GM21825 (cell line): ENCODE results near the gene CRY2.

Experiments used
- ATAC-seq: cut with Tn5 transposase; IDR thresholded peaks from one replicate; pipeline ENCODE4 v1.9.1; 2021; ENCODE audit warnings: mild to moderate bottlenecking, moderate library complexity; ENCODE audit not compliant: unreplicated experiment

Gene CRY2

DNA sequence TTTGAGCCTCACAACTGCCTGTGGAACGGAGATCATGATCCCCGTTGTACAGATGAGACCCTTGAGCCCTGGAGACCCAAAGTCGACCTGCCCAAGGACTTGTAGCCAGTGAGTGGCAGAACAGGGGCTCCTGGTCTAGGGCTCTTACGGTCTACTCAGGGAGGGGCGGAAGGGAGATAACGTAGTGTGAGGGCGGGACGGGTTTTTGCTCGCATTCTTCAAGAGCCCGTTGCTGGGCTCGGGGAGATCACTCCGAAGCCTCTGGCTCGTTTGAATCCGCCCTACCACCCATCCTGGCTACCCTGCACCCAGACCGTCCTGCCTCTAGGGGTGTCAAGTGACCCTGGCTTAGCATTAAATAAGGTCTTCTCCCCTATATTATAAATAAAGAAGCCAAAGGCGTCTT is 639 bp downstream of the CRY2 start:
- ATAC-seq: peak; percentile 13

DNA sequence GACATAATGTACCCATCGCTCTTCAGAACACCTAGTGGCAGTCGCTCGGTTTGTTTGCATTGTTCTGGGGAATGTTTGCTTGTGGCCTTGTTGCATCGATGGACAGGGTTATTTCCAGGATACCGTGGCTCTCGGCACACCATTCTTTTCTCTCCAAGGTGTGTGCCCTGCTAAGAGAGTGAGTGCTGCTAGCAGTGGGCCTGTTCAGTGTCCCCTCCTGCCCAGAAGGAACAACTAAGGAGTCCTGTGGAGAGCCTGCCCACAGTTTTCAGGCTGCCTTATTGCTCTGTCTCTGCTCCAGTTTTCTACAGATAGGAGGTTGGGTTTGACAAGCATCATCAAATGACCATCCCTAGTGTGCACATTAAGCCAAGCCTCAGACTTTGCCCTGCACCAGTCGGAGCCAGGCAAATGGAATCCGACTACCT is 1.4 kb downstream of the CRY2 start:
- ATAC-seq: no peak

DNA sequence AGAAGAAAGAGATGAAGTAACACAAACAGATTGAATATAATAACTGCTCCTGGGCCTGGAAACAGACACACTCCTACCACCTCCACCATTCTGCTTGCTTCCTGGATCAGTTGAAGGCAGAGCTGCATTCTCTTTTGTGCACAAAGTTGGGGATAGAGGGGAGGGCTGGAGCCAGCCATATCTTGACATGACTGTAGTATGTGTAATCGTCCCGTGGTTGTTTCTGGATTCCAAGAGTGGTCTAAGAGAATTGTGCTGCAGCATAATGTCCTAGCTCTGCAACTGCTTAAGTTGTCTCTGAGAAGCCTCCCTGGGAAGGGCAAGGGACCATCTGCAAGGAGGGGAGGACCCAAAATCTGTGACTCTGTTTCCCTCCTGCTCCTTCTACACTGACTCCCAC is 3.2 kb downstream of the CRY2 start:
- ATAC-seq: no peak

DNA sequence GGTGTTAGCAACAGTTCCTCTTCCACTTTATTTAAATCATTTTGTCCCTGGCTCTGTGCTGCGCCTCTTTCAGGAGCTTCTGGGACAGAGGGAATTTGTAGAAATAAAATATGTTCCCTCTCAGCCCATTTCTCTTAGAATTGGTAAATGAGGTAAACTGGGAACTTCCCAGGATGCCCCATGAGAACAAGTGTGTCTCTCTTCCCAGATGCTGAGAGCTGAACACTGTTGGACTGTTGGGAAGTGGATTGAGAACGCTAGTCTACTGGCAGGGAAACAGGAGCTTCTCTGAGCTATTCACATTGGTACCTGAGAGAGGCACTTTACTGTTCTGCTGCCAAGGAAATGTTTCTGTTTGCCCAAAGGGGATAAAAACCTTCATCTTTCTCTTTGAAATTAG is 4.0 kb downstream of the CRY2 start:
- ATAC-seq: no peak

DNA sequence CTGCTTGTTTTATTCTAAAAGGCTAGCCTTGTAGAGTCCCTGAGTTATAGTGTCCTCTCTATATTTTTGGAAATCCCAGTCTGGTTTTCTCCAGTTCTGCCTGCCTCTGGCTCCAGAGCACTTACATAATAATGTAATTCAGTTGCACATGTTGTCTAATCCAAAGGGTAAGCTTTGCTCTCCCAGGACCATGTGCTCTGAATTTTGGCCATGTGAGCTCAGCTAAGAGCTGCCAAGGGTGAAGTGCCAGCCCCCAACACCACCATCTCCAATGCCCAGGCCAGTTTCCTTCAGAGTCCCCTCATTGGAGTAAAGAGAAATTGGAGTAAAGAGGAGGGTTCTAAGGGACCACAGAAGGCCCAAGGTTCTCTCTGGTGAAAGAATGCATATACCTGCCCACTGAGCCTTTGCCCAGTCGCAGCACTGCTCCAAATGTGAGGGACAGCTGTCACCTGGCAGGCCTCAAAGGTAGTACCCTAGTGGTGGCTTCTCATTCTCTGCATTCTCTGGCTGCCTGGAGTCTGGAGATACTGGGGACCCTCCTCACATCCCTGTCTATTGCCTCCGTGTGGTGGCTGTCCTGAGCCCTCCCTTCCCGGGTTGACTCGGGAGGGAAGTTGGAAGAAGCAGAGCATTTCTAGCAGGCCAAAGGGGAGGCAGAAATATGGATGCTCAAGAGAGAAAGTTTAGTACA is 4.9 kb downstream of the CRY2 start:
- peak; percentile 12 for ATAC-seq

DNA sequence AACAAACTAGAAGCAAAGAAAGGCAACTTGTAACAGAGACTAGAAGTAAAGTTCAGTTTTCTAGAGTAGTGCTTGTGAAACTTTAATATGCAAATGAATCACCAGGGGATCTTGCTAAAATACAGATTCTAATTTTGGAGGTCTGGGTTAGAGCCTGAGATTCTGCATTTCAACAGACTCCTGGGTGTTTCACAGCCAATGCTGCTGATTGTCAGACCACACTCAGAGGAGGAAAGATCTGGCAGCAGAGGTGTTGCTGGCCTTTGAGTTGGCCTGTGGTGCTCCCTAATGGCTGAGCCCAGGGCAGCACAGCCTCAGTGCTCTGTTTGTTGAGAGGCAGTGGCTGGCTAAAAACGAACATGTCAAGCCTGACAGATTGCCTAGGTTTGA is 5.4 kb downstream of the CRY2 start:
- peak; percentile 51 for ATAC-seq

DNA sequence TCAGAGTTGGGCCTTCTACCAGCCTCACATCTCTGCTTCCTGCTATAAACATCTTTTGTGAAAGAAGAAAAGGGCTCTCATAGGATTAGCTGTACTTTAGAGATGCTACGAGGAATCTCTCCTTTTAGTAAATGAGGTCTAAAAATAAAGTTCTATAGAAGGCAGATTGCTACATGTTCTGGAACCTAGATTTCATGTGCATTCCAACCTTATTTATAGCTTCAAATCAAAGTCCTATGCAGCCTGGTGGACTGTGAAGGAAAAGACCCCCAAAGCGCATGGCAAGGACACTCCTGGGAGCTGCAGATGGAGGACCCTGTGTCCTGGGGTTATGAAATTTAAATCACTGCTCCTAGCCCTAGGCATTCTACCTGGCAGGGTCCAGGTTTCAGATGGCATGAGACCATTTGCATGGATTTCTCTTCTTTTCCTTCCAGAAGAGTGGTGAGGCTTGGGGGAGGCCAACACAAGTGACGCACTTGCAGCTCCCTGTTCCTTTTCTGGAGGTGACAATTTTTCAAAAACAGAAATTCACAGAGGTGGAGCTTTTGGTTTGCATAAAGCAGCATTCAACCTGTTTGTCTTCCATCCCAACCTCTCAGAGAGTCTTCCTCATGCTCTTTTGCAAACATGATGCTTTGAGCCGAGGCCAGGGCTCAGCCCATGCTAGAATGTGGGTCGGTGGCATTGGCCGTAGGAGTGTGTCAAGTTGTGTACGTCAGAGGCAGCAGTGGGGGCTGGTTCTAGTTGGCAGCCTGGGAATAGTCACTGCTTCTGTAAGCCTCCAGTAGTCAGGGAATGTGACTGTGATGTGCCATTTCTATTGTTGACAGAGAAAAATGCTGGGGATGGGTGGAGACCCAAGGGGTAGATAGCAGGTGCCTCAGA is 6.3 kb downstream of the CRY2 start:
- no peak for ATAC-seq

DNA sequence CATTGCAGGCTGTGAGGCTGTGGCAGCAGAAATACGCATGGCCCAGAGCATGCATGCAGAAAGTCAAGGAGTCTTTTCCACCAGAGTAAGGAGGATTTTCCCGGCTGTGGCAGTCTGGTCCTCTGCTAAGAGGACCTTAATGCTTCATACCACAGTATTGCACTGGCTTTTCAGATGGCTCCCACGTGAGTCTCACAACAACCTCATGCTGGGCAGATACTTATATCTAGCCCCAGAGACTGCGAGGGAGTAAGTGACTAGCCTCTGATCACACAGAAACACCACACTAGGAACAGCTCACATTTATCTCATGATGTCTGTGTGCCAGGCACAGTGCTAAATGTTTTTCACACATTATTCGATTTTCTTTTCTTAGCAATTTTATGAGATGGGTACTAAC is 8.0 kb downstream of the CRY2 start:
- no peak for ATAC-seq

DNA sequence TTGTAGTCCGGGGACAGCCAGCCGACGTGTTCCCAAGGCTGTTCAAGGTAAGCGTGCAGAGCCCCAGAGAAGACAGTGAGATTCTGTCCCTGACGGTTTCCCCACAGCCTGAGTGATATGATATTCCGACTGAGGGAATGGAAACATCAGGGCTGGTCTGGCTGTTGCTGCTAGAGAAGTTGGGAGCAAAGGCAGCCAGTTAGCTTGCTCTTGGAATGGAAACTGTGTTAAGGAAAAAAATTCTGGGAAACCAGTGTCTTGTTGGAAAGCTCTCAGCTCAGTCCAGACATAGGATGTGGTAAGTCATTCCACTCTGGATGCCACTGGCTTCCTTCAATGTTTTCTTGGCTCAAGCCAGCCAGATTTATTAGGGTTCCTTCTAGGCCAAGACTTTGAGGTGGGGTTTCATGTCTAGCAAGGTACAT is 8.8 kb downstream of the CRY2 start:
- ATAC-seq: no peak

DNA sequence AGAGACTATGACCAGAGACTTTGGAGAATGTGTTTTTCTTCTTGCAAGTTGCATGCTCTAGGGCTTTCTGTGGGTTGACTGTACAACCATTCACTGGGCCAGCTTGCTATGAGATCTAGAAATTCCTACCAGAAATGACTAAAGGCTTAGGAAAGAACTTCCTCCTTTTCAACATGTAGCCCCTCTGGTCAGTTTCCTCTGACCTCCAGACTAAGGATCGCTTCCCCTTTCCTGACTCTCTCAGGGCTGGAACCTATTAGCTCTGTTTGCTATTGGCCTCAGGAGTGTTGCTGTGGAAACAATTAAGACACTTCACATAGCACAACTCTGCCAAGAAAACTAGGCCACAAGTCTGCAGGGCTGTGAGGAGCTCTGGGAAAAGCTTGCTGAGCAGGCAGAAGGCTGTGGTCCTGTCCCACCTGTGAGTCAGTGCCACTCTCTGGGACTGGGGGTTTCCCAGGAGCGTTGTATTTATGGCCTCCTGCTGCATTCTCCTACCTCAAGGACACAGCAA is 10.7 kb downstream of the CRY2 start:
- ATAC-seq: no peak

DNA sequence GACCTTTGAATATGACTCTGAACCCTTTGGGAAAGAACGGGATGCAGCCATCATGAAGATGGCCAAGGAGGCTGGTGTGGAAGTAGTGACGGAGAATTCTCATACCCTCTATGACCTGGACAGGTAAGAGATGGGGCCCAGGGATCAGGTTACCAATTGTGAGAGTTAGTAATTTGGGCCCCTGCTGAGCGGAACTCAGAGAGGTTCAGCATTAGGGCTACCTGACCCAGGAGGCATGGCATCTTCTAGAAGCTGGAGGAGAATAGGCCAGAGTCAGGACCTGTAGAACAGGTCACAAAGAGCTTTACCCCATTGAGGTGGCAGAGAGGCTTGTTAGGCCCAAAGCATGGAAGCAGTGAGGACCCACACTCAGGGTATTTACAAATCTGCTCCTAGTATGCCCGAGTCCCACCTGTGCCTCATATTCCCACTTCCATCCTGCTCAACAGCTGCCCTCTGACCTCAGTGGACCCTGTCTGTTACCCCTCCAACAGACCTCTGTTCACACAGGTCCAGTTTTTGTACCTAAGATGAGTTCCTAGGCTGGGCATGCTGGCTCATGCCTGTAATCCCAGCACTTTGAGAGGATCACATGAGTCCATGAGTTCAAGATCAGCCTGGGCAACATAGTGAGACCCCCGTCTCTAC is 11.6 kb downstream of the CRY2 start:
- no peak for ATAC-seq

DNA sequence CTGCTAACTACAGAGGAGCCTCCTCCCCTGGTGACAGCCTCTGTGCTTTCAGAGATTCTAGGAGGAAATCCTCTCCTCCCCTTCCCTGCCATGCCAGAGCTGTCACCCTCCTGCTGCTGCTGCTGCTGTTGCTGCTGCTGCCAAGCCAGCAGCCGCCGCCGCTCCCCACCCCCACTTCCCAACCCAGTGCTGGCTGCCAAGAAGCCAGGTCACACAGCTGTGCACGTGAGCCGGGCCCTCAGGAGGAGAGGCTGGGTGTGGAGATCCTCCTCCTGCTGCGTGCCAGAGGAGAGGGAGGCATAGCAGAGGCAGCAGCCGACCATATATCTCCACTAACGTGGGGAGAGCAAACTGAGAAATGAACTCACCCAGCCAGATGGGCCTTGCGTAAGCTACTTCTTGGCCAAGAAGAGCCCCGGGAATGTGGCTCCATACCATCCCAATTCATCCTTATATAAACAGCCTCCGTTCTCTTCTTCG is 12.4 kb downstream of the CRY2 start:
- ATAC-seq: no peak

DNA sequence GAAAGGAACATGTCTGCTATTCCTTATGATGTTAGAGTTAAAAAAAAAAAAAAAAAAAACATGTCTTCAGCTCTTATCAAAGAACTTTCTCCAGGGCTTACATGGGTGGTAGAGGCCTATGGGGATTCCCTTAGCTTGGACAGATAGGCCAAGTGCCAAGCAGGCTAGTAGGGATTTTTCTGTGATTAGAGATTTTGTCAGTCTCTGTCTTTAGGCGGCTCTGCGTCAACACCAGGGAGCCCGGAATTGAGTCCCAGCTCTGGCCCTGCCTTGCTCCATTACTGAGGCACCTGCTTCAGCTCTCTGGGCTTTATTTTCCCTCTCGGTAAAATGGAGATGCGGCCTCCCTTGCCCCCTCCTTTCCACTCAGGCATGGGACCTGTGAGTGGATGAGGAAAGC is 13.1 kb downstream of the CRY2 start:
- no peak for ATAC-seq

DNA sequence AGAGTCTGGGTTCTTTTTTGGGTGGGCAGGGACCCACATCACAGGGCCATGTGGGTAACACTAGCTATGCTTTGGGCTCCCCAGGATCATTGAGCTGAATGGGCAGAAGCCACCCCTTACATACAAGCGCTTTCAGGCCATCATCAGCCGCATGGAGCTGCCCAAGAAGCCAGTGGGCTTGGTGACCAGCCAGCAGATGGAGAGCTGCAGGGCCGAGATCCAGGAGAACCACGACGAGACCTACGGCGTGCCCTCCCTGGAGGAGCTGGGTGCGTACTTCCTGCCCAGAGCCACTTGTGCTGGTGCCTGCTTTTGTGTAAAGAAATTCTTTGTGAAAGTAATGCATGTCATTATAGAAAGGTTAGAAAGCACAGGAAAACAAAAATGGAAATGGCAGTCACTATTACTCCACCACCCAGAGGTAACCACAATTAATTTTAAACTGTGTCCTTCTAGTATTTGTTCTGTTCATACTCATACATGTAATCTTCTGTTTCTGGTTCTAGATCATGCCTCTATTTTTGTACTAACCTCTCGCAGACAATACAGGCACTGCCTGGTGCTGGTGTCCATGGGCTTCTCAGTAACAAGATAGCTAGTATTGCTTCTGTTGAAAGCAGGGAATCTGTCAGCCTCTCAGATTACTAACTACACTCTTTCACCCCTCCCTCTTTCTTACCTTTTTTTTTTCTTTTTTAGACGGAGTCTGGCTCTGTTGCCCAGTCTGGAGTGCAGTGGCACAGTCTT is 13.7 kb downstream of the CRY2 start:
- no peak for ATAC-seq

DNA sequence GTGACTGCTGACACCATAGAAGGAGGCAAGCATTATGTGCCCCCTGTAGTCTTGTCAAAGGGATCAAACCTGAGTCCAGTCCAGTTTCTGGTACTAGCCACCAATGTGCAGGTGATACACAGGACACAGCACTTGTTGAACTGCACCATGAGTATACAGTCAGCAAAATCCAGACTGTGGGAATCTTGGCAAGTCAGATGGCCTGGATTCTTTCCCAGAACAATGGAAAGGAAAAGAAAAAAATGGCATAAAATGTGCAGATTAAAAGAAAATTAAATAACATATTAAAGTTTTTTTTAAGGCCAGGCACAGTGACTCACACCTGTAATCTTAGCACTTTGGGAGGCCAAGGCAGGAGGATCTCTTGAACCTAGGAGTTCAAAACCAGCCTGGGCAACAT is 16.8 kb downstream of the CRY2 start:
- ATAC-seq: no peak

DNA sequence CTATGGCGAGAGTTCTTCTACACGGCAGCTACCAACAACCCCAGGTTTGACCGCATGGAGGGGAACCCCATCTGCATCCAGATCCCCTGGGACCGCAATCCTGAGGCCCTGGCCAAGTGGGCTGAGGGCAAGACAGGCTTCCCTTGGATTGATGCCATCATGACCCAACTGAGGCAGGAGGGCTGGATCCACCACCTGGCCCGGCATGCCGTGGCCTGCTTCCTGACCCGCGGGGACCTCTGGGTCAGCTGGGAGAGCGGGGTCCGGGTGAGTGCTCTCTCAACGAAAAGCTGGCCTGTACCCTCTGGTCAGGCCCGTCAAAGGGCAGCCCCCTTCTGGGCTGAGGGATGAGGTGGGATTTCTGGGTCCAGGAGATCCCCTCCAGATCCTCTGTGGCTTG is 22.3 kb downstream of the CRY2 start:
- no peak for ATAC-seq

DNA sequence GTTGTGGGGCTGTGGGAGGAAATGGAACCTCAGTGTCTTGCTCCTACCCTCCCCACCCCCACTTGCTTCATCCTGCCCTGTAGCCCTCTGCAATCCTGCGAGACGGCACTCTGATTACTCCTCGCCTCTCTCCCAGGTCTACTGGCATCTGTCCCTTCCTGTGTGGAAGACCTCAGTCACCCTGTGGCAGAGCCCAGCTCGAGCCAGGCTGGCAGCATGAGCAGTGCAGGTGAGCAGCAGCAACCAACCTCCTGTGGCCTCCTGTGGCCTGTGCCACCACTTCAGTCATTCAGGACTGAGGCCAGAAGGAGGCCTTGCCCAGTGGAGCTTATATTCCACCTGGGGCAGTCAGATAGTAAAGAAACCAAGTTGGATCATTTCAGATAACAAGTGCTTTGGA is 23.4 kb downstream of the CRY2 start:
- ATAC-seq: no peak

DNA sequence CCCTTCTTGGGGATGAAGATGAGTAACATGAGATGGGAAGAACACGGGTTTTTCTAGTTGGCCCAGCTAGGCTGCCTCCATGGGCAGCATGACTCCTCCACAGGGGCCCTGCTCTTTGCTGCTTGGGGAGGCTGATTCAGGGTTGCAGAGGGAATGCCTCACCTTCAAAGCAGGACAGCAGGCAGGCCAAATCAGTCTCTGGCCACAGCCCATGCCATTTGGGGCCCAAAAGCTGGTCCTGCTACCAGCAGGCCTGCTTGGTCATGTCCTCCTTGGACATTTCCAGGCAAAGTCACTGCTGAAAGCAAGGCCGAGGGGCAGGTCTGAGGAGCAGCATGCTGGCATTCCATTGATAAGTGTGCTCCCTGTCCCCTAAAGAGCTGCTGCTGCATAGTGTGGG is 24.4 kb downstream of the CRY2 start:
- ATAC-seq: no peak

DNA sequence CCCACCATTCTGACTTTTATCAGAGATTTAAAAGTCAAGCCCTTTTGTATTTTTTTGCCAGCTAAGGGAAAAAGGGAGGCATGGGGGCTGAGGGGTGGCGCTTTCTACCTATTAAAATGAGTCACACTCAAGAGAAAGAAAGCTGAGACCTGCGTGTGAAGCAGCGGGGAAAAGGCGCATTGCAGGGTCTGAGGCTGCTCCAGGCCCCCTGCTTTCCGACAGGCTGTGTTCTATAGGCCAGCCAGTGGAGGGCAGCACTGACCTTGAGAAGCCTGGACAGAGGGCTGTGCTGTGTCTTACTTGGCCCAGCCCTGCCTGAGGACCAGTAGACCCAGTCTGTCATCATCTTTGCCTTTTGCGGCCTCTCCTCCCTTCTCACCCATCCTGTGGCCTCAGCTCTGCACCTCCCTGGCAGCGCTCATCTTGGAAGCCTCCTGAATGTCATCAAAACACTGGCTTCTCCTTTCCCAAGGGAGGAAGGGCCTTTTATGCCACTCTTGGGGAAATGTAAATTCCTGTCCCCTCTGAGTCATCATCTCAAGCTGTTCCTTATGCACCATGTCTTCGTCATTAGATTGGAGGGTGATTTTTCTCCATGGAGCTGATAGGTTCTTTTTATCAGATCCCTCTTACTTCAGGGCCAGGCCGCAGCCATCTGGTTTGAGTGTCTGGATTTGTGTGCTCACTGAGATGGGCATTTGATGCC is 25.5 kb downstream of the CRY2 start:
- ATAC-seq: no peak

DNA sequence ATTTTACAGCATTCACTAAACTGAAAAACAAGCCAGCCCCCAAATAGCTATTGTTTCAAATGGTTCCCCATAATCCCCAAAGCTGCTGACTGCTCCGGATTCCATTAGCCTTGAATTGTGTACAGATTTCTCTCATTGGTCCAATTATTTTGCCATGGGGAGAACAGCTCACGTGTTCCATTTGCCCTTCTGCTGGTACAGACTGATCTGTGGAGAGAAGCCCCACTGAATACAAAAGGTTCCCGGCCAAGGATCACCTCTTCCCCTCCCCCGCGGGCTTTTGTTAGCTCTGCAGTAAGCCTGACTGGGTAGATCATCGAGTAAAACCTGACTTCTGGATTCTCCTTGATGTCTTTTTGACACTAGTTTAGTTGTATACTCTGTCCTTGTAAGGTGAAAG is 29.1 kb downstream of the CRY2 start:
- no peak for ATAC-seq
